NCI-H345 treated with DMSO at 0.1 percent for 48 hours (cell line): ENCODE data around the gene CHST11.
"Not testable (repeated sequence)": the region's sequence is repeated elsewhere in the genome, so short reads cannot be mapped to it uniquely, and the experiment has no call there.

Experiments
- DNase-seq: peaks from one replicate; lab custom pipeline; 2025; ENCODE audit not compliant: unreplicated experiment; lab: John Stamatoyannopoulos, UW

CHST11 gene

GRCh38 chr12:104785886-104786285 is 329.1 kb downstream of the CHST11 start:
- no peak for DNase-seq

GRCh38 chr12:104786352-104786751 is 329.6 kb downstream of the CHST11 start:
- DNase-seq = no peak

- DNase-seq = no peak
Observed at GRCh38 chr12:104788840-104789271, 332.1 kb downstream of the CHST11 start.

- DNase-seq = no peak
Observed at GRCh38 chr12:104790296-104791125, 333.8 kb downstream of the CHST11 start.

- no peak for DNase-seq
Observed at GRCh38 chr12:104792570-104792969, 335.8 kb downstream of the CHST11 start.

GRCh38 chr12:104793285-104793684 is 336.5 kb downstream of the CHST11 start:
- DNase-seq = no peak

GRCh38 chr12:104793968-104794367 is 337.2 kb downstream of the CHST11 start:
- no peak for DNase-seq

GRCh38 chr12:104796475-104796862 is 339.7 kb downstream of the CHST11 start:
- no peak for DNase-seq

- no peak for DNase-seq
Observed at GRCh38 chr12:104799458-104799857, 342.7 kb downstream of the CHST11 start.

- DNase-seq = no peak
Observed at GRCh38 chr12:104801005-104801404, 344.3 kb downstream of the CHST11 start.

- no peak for DNase-seq
Observed at GRCh38 chr12:104801427-104801826, 344.7 kb downstream of the CHST11 start.

- DNase-seq = no peak
Observed at GRCh38 chr12:104802208-104802607, 345.5 kb downstream of the CHST11 start.

GRCh38 chr12:104805186-104805585 is 348.4 kb downstream of the CHST11 start:
- no peak for DNase-seq

- DNase-seq = not testable (repeated sequence)
Observed at GRCh38 chr12:104806194-104806593, 349.4 kb downstream of the CHST11 start.

GRCh38 chr12:104809251-104809650 is 352.5 kb downstream of the CHST11 start:
- DNase-seq = no peak

- DNase-seq = no peak
Observed at GRCh38 chr12:104809706-104810385, 353.1 kb downstream of the CHST11 start.
